GM21423 (cell line): ENCODE results near the gene ACTL6B.

Experiments used
- ATAC-seq: cut with Tn5 transposase; IDR thresholded peaks from one replicate; pipeline ENCODE4 v1.9.1; 2021; ENCODE audit warnings: mild to moderate bottlenecking, moderate library complexity; ENCODE audit not compliant: unreplicated experiment

ACTL6B gene

DNA sequence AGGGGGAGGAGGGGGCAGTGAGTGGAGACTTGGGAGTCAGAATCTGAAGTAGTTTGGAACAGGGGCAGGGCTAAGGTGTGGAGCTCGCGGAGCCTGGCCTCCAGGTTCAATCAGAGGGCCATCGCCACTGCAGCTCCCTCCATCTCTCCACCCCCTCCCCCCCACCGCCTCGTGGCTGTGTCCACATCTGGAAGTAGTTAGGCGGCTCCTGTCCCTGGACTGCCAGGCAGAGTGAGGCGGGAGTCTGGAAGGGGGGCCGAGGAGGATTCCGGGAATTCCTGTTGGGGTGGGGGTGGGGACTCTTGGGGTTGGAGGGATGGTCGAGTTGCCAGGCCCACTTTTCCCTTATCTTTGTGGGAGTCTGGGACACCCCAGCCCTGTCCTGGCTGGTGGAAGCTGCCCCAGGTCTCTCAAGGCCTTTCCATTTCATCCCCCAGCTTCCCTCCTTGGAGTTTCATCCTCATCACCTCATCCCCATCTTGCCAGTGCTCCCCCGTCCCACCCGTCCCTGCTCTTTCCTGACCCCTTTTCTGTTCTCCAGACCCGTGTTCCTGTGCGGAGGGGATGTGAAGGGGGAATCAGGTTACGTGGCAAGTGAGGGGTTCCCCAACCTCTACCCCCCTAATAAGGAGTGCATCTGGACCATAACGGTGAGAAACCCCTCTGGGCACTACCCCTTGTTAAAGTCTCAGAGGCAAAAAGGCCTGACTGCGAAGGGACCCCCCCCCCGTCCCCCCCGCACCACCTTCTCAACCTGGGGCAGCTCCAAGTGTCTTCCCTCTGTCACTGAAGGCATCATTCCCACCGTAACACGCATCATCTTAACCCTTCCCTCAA is 53.1 kb downstream of the ACTL6B start:
- ATAC-seq: no peak

DNA sequence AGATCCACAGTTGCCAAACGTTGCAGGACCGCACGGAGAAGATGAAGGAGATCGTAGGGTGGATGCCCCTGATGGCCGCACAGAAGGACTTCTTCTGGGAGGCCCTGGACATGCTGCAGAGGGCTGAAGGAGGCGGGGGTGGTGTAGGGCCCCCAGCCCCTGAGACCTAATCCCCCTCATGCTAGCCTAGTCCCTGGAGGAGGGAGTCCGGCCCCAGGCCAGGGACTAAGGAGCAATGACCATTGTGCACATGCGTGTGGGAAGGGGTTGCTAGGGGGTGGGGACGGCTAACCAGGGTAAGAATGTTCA is 55.6 kb downstream of the ACTL6B start:
- no peak for ATAC-seq

- ATAC-seq: no peak
These were observed 56.1 kb downstream of the ACTL6B start for GRCh38 chr7:100599911-100600729.

- ATAC-seq: no peak
These were observed 57.8 kb downstream of the ACTL6B start for GRCh38 chr7:100598425-100598824.

DNA sequence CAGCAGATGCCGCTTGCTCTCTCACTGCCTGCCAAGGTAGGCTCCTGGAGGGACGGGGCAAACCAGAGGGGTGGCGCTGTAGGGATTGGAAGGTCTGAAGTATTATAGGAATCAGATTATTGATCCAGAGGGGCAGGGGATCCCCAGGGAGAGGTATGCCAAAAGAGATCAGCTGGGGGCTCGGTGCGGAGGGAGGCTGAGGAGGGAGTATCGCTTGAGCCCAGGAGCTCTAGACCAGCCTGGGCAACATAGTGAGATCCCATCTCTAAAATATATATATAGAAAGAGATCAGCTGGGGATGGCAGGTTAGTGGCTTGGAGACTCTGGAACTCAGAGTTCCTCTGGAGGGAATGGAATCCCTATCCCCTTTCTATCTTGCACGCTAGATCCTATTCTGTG is 61.1 kb downstream of the ACTL6B start:
- no peak for ATAC-seq
